Stimulated activated CD8-positive, alpha-beta memory T cell treated with anti-CD3 and anti-CD28 coated beads, Interleukin-7, amount 100 ng/mL, for 1 hour (primary cell): ENCODE data around the gene LYPD5.
A peak's percentile ranks its signal among the peaks of the same experiment; 100 is the strongest.
"Not testable (repeated sequence)": the region's sequence is repeated elsewhere in the genome, so short reads cannot be mapped to it uniquely, and the experiment has no call there.

ENCODE experiments used
- DNase-seq, 2 donors: peaks; one replicate each; pipeline ENCODE4 v3.0.0-alpha.2; 2020; ENCODE audit warnings: low read depth in 2 of 2

The LYPD5 gene

DNA sequence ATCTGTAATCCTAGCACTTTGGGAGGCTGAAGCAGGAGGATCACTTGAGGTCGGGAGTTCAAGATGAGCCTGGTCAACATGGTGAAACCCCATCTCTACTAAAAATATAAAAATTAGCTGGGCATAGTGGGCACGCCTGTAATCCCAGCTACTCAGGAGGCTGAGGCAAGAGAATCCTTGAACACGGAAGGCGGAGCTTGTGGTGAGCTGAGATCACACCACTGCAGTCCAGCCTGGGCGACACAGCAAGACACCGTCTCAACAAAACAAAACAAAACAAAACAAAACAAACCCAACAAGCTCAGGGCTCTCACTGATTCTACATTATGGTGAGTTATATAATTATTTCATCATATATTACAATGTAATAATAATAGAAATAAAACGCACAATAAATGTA lies 4.2 kb upstream of the LYPD5 start:
- not testable (repeated sequence) for DNase-seq

DNA sequence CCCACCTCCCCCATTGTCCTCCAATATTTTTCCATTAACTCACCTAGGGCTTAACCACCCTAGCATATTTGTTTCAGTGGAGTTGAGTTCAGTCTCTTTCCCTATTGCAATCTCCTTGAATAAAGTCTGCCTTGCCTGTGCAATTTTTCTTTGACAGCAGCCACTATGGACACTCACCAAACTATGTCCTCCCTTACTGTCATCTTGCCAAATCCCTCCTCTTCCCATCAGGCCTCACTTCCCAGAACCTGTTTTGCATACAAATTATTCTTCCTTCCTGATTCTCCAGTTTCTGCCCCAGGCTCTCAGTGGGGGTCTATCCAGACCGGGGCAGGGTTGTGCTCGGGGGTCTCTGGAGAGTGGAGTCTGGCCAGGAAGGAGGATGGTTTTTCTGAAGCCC lies 2.2 kb upstream of the LYPD5 start:
- DNase-seq, result no peak

- DNase-seq, result no peak
Observed at GRCh38 chr19:43799502-43800142, 2.6 kb downstream of the LYPD5 start.

DNA sequence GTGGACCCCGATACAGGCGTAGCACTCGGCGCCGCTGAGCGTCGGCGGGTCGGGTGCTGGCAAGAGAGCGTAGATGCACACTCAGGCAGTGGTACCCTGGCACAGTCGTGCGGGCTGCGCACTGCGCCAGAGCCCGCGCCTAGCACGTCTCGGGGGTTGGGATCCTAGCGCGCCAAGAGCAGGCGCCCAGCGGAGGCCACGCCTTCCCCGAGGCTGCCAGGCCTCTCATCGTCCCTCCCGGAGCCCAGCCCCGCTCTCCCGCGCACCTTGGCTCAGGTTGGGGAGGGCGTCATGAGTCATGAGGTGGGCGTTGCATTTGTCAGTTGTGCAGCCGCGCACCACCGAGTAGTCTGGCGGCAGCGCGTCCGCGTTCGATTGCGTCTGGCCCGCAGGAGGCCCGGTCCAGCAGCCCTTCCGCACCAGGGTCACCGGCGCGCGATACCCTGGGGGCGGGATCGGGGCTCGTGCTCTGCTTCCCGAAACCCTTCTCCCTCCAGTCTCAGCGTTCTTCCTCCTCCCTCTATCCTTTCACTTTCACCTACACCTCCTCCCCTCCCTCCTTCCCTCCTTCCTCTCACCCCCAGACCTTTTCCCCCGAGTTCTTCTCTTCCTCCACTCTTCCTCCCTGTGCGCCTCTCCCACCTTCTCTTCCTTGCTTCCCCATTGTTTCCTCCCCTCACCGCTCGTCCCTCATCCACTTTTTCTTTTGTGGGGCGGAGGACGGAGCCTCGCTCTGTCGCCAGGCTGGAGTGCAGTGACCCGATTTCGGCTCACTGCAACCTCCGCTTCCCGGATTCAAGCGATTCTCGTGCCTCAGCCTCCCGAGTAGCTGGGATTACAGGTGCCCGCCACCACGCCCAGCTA lies 3.5 kb downstream of the LYPD5 start:
- DNase-seq, result peak in 1 of 2 donors; percentile 19

DNA sequence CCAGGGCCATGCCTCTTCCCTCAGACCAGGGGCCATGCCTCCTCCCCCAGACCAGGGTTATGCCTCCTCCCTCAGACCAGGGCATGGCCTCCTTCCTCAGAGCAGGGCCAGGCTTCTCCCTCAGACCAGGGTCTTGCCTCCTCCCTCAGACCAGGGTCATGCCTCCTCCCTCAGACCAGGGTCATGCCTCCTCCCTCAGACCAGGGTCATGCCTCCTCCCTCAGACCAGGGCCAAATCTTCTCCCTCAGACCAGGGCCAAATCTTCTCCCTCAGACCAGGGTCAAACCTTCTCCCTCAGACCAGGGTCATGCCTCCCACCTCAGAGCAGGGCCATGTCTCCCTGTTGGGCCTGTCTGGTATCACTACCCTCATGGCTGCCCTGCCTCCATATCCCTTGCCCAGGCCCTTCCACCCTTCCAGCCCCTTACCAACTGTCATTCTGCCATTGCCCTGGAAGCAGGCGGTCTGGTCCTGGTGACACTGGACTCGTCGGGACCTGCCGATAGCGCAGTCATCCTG lies 4.2 kb downstream of the LYPD5 start:
- no peak for DNase-seq

- DNase-seq, result no peak
Observed at GRCh38 chr19:43797556-43797955, 4.7 kb downstream of the LYPD5 start.

DNA sequence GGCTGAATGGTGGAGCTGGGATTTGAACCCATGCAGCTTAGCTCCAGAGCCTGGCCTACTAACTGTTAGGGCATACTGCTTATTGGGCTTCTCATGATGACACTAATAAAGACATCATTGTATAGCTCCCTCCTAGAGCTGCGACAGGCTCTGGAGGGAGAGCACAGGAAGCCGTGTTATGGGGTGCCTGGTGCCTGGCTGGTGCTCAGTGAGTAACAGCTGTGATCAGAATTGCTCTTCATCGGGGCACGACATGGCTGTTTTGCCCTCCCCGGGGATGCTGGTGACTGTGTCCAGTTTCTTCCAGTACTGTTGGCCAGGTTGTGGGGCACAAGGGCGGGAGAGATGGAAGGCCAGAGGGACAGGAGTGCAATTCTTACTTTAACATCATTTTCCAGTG lies 5.1 kb downstream of the LYPD5 start:
- no peak for DNase-seq

GRCh38 chr19:43790587-43790986 lies 11.7 kb downstream of the LYPD5 start:
- no peak for DNase-seq

- DNase-seq, result no peak
Observed at GRCh38 chr19:43789029-43789428, 13.2 kb downstream of the LYPD5 start.

DNA sequence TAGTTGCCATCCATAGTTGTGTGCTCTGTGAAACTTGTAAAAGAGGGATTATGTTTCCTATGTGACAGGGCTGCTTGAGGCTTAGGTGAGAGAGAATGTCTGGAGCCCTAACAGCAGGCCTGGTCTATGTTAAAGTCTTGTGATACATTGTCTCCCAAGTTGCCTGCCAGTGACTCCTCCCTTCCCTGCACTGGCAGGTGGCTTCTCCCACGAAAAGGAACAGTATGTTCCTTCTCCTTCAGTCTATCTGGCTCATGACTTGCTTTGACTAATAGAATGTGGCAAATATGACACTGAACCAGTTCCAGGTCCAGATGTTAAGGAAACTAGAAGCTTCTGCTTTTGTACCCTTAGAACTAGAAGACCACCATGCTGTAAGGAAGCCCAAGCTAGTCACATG lies 15.6 kb downstream of the LYPD5 start:
- no peak for DNase-seq

DNA sequence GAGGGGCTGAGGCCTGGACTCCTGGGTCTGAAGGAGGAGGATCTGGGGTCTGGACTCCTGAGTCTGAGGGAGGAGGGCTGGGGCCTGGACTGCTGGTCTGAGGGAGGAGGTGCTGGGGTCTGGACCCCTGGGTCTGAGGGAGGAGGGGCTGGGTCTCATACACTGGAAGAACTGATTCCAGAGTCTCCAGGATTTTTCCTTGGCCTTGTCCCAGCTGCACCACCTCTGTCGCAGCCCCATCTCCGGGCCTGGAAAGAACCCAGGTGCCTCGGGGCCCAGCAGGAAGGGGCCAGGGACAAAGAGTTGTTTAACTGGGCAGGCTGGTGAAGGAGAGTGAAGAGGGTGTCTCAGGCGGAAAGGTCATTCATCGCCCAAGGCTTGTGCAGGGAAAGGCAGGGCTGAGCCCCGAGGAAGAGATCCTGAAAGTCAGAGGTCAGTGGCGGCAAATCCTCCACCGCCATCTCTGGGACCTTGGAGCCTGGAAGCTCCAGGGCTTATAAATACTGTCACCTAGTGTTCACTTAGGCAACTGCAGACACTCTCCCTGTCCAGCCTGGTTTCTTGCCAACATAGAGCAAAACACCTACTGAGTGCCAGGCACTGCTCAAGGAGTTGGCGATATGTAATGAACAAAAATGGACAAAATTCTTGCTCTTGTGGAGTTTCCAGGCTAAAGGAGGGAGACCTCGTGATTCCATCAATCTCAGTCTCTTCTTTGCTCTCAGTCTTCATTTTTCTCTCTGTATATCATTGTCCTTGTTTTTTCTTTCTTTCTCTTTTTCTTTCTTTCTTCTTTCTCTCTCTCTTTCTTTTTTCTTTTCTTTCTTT lies 17.1 kb downstream of the LYPD5 start:
- DNase-seq, result no peak

DNA sequence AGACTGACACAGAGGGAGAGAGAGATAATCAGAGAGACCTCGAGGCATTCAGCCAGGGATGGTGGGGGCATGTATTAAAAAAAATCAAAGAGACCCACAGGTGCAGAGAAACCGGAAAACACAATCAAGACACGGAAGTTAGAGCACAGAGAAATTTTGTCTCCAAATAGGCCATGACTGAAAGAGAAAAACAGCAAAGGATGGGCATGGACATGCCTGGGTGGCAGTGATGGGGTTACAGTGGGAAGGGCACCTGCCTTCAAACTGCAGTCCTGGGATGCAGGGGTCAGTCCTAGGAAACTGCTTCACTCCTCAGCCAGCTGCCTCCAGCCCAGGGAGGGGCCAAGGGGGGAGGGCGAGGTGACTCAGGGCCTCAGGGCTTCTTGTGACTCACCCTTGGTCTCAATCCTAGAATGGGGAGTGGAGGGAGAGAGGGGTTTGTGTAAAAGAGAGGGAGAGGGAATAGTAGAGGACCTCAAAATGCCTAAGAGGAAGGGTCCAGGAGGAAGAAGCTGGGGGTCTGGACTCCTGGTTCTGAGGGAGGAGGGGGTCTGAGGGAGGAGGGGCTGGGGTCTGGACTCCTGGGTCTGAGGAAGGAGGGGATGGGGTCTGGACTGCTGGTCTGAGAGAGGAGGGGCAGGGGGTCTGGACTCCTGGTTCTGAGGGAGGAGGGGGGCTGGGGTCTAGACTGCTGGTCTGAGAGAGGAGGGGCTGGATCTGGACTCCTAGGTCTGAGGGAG lies 17.8 kb downstream of the LYPD5 start:
- no peak for DNase-seq

- no peak for DNase-seq
Observed at GRCh38 chr19:43783636-43784035, 18.6 kb downstream of the LYPD5 start.

GRCh38 chr19:43782689-43783231 lies 19.5 kb downstream of the LYPD5 start:
- DNase-seq, result no peak

DNA sequence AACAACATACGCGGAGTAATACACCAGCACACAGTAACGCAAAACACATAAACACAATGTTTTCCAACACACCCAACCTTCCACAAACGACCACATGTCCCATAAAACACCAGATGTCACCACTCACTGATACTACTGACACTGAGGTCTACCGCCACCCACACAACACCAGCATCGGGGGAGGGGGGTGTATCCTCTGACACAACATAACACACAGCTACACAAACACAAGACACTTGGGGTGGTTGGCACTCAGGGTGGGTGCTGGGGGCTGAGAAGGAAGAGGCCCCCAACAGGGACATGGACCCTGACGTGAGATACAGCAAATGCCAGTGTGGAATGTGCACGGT lies 20.0 kb downstream of the LYPD5 start:
- no peak for DNase-seq

GRCh38 chr19:43781630-43782310 lies 20.5 kb downstream of the LYPD5 start:
- DNase-seq, result no peak

DNA sequence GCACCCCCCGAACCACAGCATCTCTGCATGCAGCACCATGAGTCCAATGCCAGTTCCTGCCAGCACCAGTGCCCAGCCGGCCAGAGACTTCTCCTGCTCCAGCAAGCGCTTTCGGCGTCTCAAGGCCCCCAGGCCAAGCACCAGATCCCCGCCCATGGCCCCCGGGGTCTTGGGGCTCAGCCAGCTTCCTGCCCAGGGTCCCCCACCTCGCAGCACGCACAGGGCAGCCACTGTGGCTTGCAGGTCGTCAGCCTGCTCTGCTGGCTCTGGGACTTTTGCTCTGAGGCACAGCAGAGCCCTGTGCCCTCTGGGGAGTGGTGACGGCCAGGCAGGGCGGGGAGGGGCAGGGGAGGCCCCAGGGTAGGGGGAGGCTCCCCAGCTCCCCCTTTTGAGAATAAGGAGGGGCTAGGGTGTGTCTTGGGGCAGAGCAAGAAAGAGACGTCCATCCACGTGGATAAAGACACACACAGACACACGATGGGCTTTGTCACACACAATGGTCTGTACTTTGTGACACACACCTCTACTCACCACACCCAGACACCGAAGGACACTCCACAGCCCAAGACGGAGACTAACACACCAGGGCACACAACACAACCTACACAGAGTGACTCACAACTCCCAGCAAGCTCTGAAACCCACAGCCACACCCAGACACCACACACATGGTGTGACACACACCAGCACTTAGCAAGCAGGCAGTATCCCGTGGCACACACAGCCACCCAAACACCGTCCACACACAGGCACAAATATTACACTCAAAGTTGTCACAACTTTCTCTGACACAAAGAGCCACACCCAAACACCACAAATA lies 21.3 kb downstream of the LYPD5 start, which contains the start of gene KCNN4:
TSS of gene KCNN4 (minus strand) at position 268 of the 820 bp plus-strand sequence. CDS start at position 156, 112 bp downstream.
- no peak for DNase-seq

DNA sequence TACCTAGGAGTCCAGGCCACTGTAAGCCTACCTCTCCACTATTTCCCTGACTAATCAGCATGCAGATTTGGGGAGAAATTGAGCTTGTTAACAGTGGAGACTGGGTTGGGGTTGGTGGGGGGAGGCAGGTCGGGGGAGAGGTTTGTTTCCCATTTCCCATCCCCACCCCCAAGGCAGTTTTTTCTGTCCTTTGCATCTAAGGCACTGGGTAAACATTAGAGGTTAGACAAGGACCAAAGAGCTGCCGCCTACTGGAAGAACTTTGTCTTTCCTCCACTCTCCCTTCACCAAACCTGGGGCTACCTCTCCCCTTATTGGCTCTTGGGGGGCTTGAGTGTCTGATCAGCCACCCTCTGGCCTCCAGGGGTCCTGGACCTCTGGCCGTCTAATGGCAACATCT lies 22.4 kb downstream of the LYPD5 start:
- no peak for DNase-seq

- DNase-seq, result no peak
Observed at GRCh38 chr19:43779147-43779819, 23.0 kb downstream of the LYPD5 start.
